B cell (primary cell): ENCODE measurements around the gene ADGRE2. TPM values are rescaled to one million over a fixed set of nuclear protein-coding genes. Genes with fewer than 3 reads are reported as not detected.

Experiments
- ATAC-seq: fragments of 200-7000 bp; cut with Tn5 transposase; one replicate; pipeline ENCODE4 v1.10.0; 2021; ENCODE audit warnings: low read depth, mild to moderate bottlenecking, moderate number of reproducible peaks, moderate library complexity
- CTCF ChIA-PET: fragments of 350-600 bp; sonication (Branson Sonifier 250); formaldehyde crosslinking; loops from one replicate; lab custom pipeline; 2021; ENCODE audit warnings: antibody characterized with exemption, inconsistent platforms; lab: Charles Lee
- POLR2A ChIA-PET: fragments of 350-600 bp; sonication (Branson Sonifier 250); formaldehyde crosslinking; loops from one replicate; lab custom pipeline; 2021; ENCODE audit warnings: antibody characterized with exemption; lab: Charles Lee
- DNase-seq: peaks from one replicate; pipeline ENCODE4 v3.0.0; 2013
- H2AFZ ChIP-seq: 2 replicates; pipeline ENCODE4 v1.6.1; 2012; ENCODE audit warnings: mild to moderate bottlenecking, low read depth, low read length; ENCODE audit not compliant: insufficient read depth, poor library complexity, severe bottlenecking
- H3K27ac ChIP-seq, 2 donors: 1 replicate in 1 of 2; 2 replicates in 1 of 2; pipeline ENCODE4 v1.5.1; 2012 to 2013; ENCODE audit warnings: low read length in 2 of 2, mild to moderate bottlenecking in 2 of 2, moderate library complexity in 1 of 2
- H3K27me3 ChIP-seq, 4 experiments: fragments of 200-600 bp in 1 of 4; sonication (generic) in 1 of 4; replicated peaks in 1 of 4; 1 replicate in 2 of 4; 2 replicates in 2 of 4; pipeline versions ENCODE4 v1.6.1 to v1.7.0; 2013 to 2016; ENCODE audit warnings: low read length in 3 of 4, mild to moderate bottlenecking in 2 of 4, mixed read lengths in 1 of 4, moderate library complexity in 1 of 4; ENCODE audit not compliant: insufficient read depth in 4 of 4, control insufficient read depth in 3 of 4; ENCODE audit errors: control extremely low read depth in 1 of 4
- H3K36me3 ChIP-seq, 2 experiments: replicated peaks in 1 of 2; 1 replicate in 1 of 2; 2 replicates in 1 of 2; pipeline versions ENCODE4 v1.6.1 to v1.7.1; 2013; ENCODE audit warnings: low read length in 1 of 2; ENCODE audit not compliant: insufficient read depth in 2 of 2, control insufficient read depth in 1 of 2; ENCODE audit errors: control extremely low read depth in 1 of 2, extremely low read depth in 1 of 2
- H3K4me1 ChIP-seq, 2 donors: fragments of 200-600 bp in 1 of 2; sonication (generic) in 1 of 2; 1 replicate in 1 of 2; 2 replicates in 1 of 2; pipeline versions ENCODE4 v1.5.1 to v1.6.1; 2013 to 2017; ENCODE audit warnings: low read length in 2 of 2; ENCODE audit not compliant: control insufficient read depth in 2 of 2, insufficient read depth in 2 of 2
- H3K4me2 ChIP-seq: replicated peaks from 2 replicates; pipeline ENCODE3; 2012; ENCODE audit warnings: mild to moderate bottlenecking, low read depth, low read length; ENCODE audit not compliant: poor library complexity, severe bottlenecking
- H3K4me3 ChIP-seq, 5 experiments: fragments of 200-600 bp in 1 of 5; sonication (generic) in 1 of 5; 1 replicate in 3 of 5; 2 replicates in 2 of 5; pipeline versions ENCODE4 v1.5.1 to v1.7.0; 2011 to 2016; ENCODE audit warnings: low read length in 4 of 5, mild to moderate bottlenecking in 4 of 5, low read depth in 2 of 5, control low read depth in 1 of 5, moderate library complexity in 1 of 5; ENCODE audit not compliant: insufficient read depth in 1 of 5; ENCODE audit errors: control extremely low read depth in 1 of 5, extremely low read depth in 1 of 5
- H3K79me2 ChIP-seq: fragments of 200-600 bp; sonication (generic); one replicate; pipeline ENCODE4 v1.6.0; 2016; ENCODE audit warnings: low read length; ENCODE audit not compliant: control insufficient read depth, insufficient read depth
- H3K9ac ChIP-seq: fragments of 200-600 bp; sonication (generic); 2 replicates; pipeline ENCODE4 v1.6.1; 2017; ENCODE audit warnings: mild to moderate bottlenecking, low read length, moderate library complexity
- H3K9me3 ChIP-seq, 3 donors: one replicate each; pipeline versions ENCODE4 v1.6.1 to v1.7.1; 2013; ENCODE audit warnings: low read length in 2 of 3; ENCODE audit not compliant: control insufficient read depth in 2 of 3, insufficient read depth in 1 of 3; ENCODE audit errors: control extremely low read depth in 1 of 3
- H4K20me1 ChIP-seq: 2 replicates; pipeline ENCODE4 v1.6.0; 2012; ENCODE audit warnings: mild to moderate bottlenecking, low read length; ENCODE audit not compliant: insufficient read depth, control insufficient read depth, poor library complexity, severe bottlenecking
- H3K27ac Mint-ChIP-seq: one replicate; pipeline ENCODE4 v1.8.0; 2021; ENCODE audit warnings: mixed read lengths
- H3K27me3 Mint-ChIP-seq: one replicate; pipeline ENCODE4 v1.8.0; 2021; ENCODE audit warnings: mixed read lengths
- H3K4me1 Mint-ChIP-seq: one replicate; pipeline ENCODE4 v1.8.0; 2021; ENCODE audit warnings: mixed read lengths
- H3K4me3 Mint-ChIP-seq: one replicate; pipeline ENCODE4 v1.8.0; 2021; ENCODE audit warnings: mixed read lengths
- H3K9me3 Mint-ChIP-seq: one replicate; pipeline ENCODE4 v1.8.0; 2022; ENCODE audit warnings: mixed read lengths; ENCODE audit not compliant: insufficient read depth
- EZH2 ChIP-seq: IDR thresholded peaks from 2 replicates; pipeline ENCODE4 v1.6.1; 2012; ENCODE audit warnings: borderline replicate concordance, low read depth, mild to moderate bottlenecking, moderate library complexity, low read length; ENCODE audit not compliant: insufficient read depth, poor library complexity, severe bottlenecking
- WGBS: methylation state at CpG from one replicate; pipeline ENCODE4 v1.1.5; 2013; ENCODE audit warnings: missing lambda C conversion rate; ENCODE audit not compliant: insufficient coverage; 5-methylcytosine and 5-hydroxymethylcytosine counted together
- intact Hi-C: fragments of 100-400 bp; cut with micrococcal nuclease; formaldehyde crosslinking; loops from one replicate; pipeline ENCODE4 v1.10.0; 2022
- polyA plus RNA-seq: library from polyadenylated mRNA; depleted of rRNA; stranded (reverse); fragments of >200 nt; gene quantifications from 2 replicates; pipeline ENCODE4 v1.2.3, GENCODE V29; 2012
- total RNA-seq, 2 donors: library from RNA; stranded (reverse); fragments of 120-200 nt in 1 of 2; gene quantifications; 1 replicate in 1 of 2; 2 replicates in 1 of 2; pipeline versions ENCODE4 v1.2.3 to v1.2.4, GENCODE V29; 2013 to 2022
- TF ChIP-seq, protein P1 (sequence below): fragments of 200-600 bp; IDR thresholded peaks from one replicate; pipeline ENCODE4 v1.8.0; 2022; ENCODE audit warnings: antibody characterized with exemption, mild to moderate bottlenecking

Gene ADGRE2
- total and polyA plus RNA-seq, 2 donors (not counting 1 experiment from before 2014, with no cell fraction given), result 0.52 to 0.89 TPM

DNA sequence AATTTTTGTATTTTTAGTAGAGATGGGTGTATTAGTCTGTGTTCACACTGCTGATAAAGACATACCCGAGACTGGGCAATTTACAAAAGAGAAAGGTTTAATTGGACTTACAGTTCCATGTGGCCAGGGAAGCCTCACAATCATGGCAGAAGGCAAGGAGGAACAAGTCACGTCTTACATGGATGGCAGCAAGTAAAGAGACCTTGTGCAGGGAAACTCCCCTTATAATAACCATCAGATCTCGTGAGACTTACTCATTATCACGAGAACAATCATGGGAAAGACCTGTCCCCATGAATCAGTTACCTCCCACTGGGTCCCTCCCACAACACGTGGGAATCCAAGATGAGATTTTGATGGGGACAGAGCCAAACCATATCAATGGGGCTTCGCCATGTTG is 73.9 kb downstream of the ADGRE2 start:
- Histone ChIP-seq H3K27ac (no peak overlapping the region), H3K4me2 (no peak overlapping the region), H3K27me3 (no peaks in the 10 kb centered on the region), H4K20me1 (no peaks in the 10 kb centered on the region), H3K4me1 (no peaks in the 10 kb centered on the region), H3K79me2 (no peaks in the 10 kb centered on the region), H3K9ac (no peak overlapping the region), H3K9me3 (no peaks in the 10 kb centered on the region), H2AFZ (no peak overlapping the region), H3K36me3 (peaks cover 21 to 86% of the 10 kb centered on the region in 2 experiments), H3K4me3 (no peak overlapping the region)
- Mint-ChIP-seq H3K27ac (no peak overlapping the region), H3K4me3 (no peak overlapping the region), H3K4me1 (no peaks in the 10 kb centered on the region), H3K9me3 (no peaks in the 10 kb centered on the region), H3K27me3 (no peaks in the 10 kb centered on the region)
- ChIA-PET CTCF (no interaction called here), POLR2A (no interaction called here)
- DNase-seq (no peak), ATAC-seq (no peak)
- intact Hi-C loops, result no loop called here
- TF ChIP-seq, protein P1, sequence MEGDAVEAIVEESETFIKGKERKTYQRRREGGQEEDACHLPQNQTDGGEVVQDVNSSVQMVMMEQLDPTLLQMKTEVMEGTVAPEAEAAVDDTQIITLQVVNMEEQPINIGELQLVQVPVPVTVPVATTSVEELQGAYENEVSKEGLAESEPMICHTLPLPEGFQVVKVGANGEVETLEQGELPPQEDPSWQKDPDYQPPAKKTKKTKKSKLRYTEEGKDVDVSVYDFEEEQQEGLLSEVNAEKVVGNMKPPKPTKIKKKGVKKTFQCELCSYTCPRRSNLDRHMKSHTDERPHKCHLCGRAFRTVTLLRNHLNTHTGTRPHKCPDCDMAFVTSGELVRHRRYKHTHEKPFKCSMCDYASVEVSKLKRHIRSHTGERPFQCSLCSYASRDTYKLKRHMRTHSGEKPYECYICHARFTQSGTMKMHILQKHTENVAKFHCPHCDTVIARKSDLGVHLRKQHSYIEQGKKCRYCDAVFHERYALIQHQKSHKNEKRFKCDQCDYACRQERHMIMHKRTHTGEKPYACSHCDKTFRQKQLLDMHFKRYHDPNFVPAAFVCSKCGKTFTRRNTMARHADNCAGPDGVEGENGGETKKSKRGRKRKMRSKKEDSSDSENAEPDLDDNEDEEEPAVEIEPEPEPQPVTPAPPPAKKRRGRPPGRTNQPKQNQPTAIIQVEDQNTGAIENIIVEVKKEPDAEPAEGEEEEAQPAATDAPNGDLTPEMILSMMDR, result no peak
- TF ChIP-seq EZH2, result no peak
- WGBS, result 97% methylated on average over 6 of the region's 6 CpGs

DNA sequence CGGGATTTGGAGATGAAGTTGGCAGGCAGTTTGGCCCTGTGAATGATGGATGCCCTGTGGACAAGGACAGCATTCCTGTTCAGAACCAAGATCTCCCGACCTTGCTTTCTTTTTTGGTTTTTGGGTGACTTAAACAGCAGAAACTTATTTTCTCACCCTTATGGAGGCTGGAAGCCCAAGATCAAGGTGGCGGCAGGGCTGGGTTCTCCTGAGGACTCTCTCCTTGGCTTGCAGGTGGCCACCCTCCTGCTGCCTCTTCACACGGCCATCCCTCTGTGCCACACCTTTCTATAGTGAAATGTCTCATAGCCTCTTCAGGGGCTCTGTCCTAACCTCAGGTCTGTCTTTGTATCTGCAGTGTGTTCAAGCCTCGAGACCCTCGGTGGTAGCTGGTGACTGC is 74.5 kb downstream of the ADGRE2 start:
- DNase-seq (no peak), ATAC-seq (no peak)
- Histone ChIP-seq H3K4me2 (no peak overlapping the region), H3K36me3 (peaks cover 20 to 85% of the 10 kb centered on the region in 2 experiments), H3K9me3 (no peaks in the 10 kb centered on the region), H3K27me3 (no peaks in the 10 kb centered on the region), H3K9ac (no peak overlapping the region), H3K79me2 (no peaks in the 10 kb centered on the region), H4K20me1 (no peaks in the 10 kb centered on the region), H3K27ac (no peak overlapping the region), H3K4me1 (no peaks in the 10 kb centered on the region), H2AFZ (no peak overlapping the region), H3K4me3 (no peak overlapping the region)
- Mint-ChIP-seq H3K4me3 (no peak overlapping the region), H3K27me3 (no peaks in the 10 kb centered on the region), H3K27ac (no peak overlapping the region), H3K4me1 (no peaks in the 10 kb centered on the region), H3K9me3 (no peaks in the 10 kb centered on the region)
- POLR2A ChIA-PET, result interaction anchor here (0.6 kb wide), 1 partner anchor 957 kb away, joined by 3 read pairs; no protein-coding TSS in a partner anchor
- 100% methylated on average over 3 of the region's 6 CpGs for WGBS
- CTCF ChIA-PET, result no interaction called here
- intact Hi-C loops, result no loop called here
- TF ChIP-seq, protein P1, result no peak
- no peak for TF ChIP-seq EZH2
